HepG2 (cell line): ENCODE results near the gene CREB1. TPM values are rescaled to one million over a fixed set of nuclear protein-coding genes. Genes with fewer than 3 reads are reported as not detected.
A peak's percentile ranks its signal among the peaks of the same experiment; 100 is the strongest.

Experiments
- CHCHD3 ChIP-seq: sonication (generic); formaldehyde crosslinking; IDR thresholded peaks from 2 replicates; pipeline ENCODE4 v1.8.0; 2022; ENCODE audit warnings: mild to moderate bottlenecking, missing genetic modification reagents, moderate library complexity
- ESRRA ChIP-seq: sonication (generic); formaldehyde crosslinking; IDR thresholded peaks from 2 replicates; pipeline ENCODE4 v1.5.1; 2020; ENCODE audit warnings: mild to moderate bottlenecking, low read depth, missing genetic modification reagents
- HNRNPLL ChIP-seq: fragments of 200-400 bp; formaldehyde crosslinking; IDR thresholded peaks from 2 replicates; pipeline ENCODE4 v1.6.1; 2017; ENCODE audit warnings: mild to moderate bottlenecking, low read depth, low read length; ENCODE audit not compliant: poor library complexity, severe bottlenecking
- MYC ChIP-seq: sonication (generic); formaldehyde crosslinking; IDR thresholded peaks from 2 replicates; pipeline ENCODE4 v1.9.0; 2021; ENCODE audit warnings: missing genetic modification reagents, borderline replicate concordance
- SIN3A ChIP-seq: IDR thresholded peaks from 2 replicates; pipeline ENCODE4 v1.6.1; 2011; ENCODE audit warnings: low read depth, mild to moderate bottlenecking, control low read depth, low read length, borderline replicate concordance
- SNAI1 ChIP-seq: sonication (generic); formaldehyde crosslinking; IDR thresholded peaks from 2 replicates; pipeline ENCODE4 v1.5.0; 2020; ENCODE audit warnings: mild to moderate bottlenecking, missing genetic modification reagents, borderline replicate concordance
- ZBTB40 ChIP-seq, 2 experiments: fragments of 450-650 bp in 1 of 2; sonication (generic) in 1 of 2; formaldehyde crosslinking in 1 of 2; IDR thresholded peaks; 2 replicates each; pipeline versions ENCODE4 v1.6.1 to v1.8.0; 2016 to 2022; ENCODE audit warnings: antibody characterized with exemption in 1 of 2, mild to moderate bottlenecking in 1 of 2, missing genetic modification reagents in 1 of 2
- ZNF121 ChIP-seq: sonication (generic); formaldehyde crosslinking; IDR thresholded peaks from 2 replicates; pipeline ENCODE4 v1.5.0; 2020; ENCODE audit warnings: mild to moderate bottlenecking, missing genetic modification reagents
- ZNF224 ChIP-seq: sonication (generic); formaldehyde crosslinking; IDR thresholded peaks from 2 replicates; pipeline ENCODE4 v1.5.0; 2020; ENCODE audit warnings: mild to moderate bottlenecking, missing genetic modification reagents
- ZNF235 ChIP-seq: sonication (generic); formaldehyde crosslinking; IDR thresholded peaks from 2 replicates; pipeline ENCODE4 v1.8.1; 2023; ENCODE audit warnings: mild to moderate bottlenecking, missing genetic modification reagents, borderline replicate concordance
- ZNF430 ChIP-seq: sonication (generic); formaldehyde crosslinking; IDR thresholded peaks from 2 replicates; pipeline ENCODE4 v1.9.0; 2021; ENCODE audit warnings: mild to moderate bottlenecking, missing genetic modification reagents
- ZNF691 ChIP-seq: sonication (generic); formaldehyde crosslinking; IDR thresholded peaks from 2 replicates; pipeline ENCODE4 v1.4.0; 2020; ENCODE audit warnings: missing genetic modification reagents, low read depth, mild to moderate bottlenecking, borderline replicate concordance
- ZNF839 ChIP-seq: sonication (generic); formaldehyde crosslinking; IDR thresholded peaks from 2 replicates; pipeline ENCODE4 v1.4.0; 2020; ENCODE audit warnings: missing genetic modification reagents, mild to moderate bottlenecking, borderline replicate concordance
- polyA plus RNA-seq, 8 experiments: library from polyadenylated mRNA; depleted of rRNA in 3 of 8; stranded (reverse) in 7 of 8; unstranded in 1 of 8; fragments of >200 nt; fragmentation: Illumina TruSeq in 4 of 8; extraction: Trizol in 4 of 8; gene quantifications; 2 replicates each; pipeline versions ENCODE4 v1.2.1 to v1.2.3, GENCODE V29; 2011 to 2016; ENCODE audit warnings: low read depth in 4 of 8, missing spikeins in 1 of 8, mixed read lengths in 1 of 8; ENCODE audit not compliant: insufficient read depth in 1 of 8
- total RNA-seq, 5 experiments: library from RNA; depleted of rRNA; stranded (reverse); fragments of >200 nt; fragmentation: Illumina TruSeq; extraction: Trizol; gene quantifications; 2 replicates each; pipeline ENCODE4 v1.2.3, GENCODE V29; 2016; ENCODE audit warnings: low read depth in 1 of 5
- TF ChIP-seq, protein P1 (sequence below): sonication (generic); formaldehyde crosslinking; IDR thresholded peaks from 2 replicates; pipeline ENCODE4 v1.8.0; 2022; ENCODE audit warnings: missing genetic modification reagents, mild to moderate bottlenecking, borderline replicate concordance
- TF ChIP-seq, protein P2 (sequence below): sonication (generic); formaldehyde crosslinking; IDR thresholded peaks from 2 replicates; pipeline ENCODE4 v1.5.0; 2020; ENCODE audit warnings: mild to moderate bottlenecking, low read depth, missing genetic modification reagents, borderline replicate concordance

CREB1 gene
- total and polyA plus RNA-seq, 2 of the 13 experiments (the other 11 are each of a cell fraction or from before 2014, with no cell fraction given): 51.8 to 51.9 TPM

DNA sequence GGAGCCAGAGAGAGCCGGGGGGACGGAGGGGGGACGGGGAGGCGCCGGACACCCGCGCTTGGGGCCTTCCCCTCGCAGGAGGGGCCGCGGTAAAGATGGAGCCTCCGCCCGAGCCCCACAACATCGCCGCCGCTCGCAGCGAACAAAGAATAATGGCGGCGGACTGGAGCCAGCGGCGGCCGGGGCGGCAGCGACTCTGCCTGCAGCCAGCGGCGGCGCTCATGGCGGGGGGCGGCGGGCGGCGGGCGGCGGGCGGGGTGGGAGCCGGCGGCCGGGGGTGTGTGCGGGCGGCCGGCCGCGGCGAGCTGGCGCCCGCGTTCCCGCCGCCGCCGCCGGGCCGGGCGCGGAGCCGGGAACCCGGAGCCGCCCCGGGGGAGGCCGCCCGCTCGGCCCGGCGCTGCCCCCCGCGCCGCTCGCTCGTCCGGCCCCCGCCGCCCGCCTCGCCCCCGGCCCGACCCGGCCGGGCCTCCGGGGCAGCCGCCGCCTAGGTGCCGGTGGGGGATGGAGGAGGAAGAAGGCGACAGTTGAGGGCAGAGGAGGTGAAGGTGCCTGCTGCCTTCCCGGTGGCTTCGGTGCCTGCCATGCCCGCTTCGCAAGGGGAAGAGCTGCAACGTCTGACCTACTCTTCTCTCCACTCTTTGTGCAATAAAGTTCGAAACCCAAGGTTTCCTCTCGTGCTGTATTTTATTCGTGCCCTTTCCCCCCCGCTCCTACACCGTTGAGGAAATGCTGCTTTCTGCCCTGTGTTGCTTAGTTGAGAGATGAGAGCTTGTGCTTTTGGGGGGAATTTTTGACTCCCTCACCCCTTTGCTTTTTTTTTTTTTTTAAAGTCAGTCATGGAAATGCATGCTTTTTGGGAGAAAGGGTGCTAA lies 634 bp downstream of the CREB1 start (continued):
- TF ChIP-seq ZBTB40 (IDR thresholded peaks at IDR 0.05) (no peak; the same call in 1 of the 2 replicates), ZBTB40 (CRISPR knock-in tag; IDR thresholded peaks at IDR 0.05) (peak; percentile 93), ZNF224 (CRISPR knock-in tag) (peak; percentile 5), ZNF839 (CRISPR knock-in tag) (0 out of 2 replicates have a peak, but pooled peaks have one; percentile 12), ZNF235 (CRISPR knock-in tag) (no peak), SNAI1 (CRISPR knock-in tag) (peak; percentile 52; the same call in 1 of the 2 replicates), HNRNPLL (no peak), ZNF121 (CRISPR knock-in tag) (no peak), CHCHD3 (CRISPR knock-in tag) (no peak), ZNF691 (CRISPR knock-in tag) (no peak), ZNF430 (CRISPR knock-in tag) (no peak; the same call in 1 of the 2 replicates), MYC (CRISPR knock-in tag) (no peak), ESRRA (CRISPR knock-in tag) (no peak), SIN3A (0 out of 2 replicates have a peak, but pooled peaks have one; percentile 51)
- TF ChIP-seq, protein P1, sequence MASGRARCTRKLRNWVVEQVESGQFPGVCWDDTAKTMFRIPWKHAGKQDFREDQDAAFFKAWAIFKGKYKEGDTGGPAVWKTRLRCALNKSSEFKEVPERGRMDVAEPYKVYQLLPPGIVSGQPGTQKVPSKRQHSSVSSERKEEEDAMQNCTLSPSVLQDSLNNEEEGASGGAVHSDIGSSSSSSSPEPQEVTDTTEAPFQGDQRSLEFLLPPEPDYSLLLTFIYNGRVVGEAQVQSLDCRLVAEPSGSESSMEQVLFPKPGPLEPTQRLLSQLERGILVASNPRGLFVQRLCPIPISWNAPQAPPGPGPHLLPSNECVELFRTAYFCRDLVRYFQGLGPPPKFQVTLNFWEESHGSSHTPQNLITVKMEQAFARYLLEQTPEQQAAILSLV (CRISPR knock-in tag): no peak
- TF ChIP-seq, protein P2, sequence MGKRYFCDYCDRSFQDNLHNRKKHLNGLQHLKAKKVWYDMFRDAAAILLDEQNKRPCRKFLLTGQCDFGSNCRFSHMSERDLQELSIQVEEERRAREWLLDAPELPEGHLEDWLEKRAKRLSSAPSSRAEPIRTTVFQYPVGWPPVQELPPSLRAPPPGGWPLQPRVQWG: no peak
